A549 (cell line): ENCODE measurements around the gene TRH. TPM values are rescaled to one million over a fixed set of nuclear protein-coding genes. Genes with fewer than 3 reads are reported as not detected.
"Not testable (repeated sequence)": the region's sequence is repeated elsewhere in the genome, so short reads cannot be mapped to it uniquely, and the experiment has no call there.

Source experiments
- ATAC-seq, 2 experiments: fragments of 200-7000 bp in 1 of 2; fragments of >200 bp in 1 of 2; cut with Nextera tagmentation in 1 of 2; cut with Tn5 transposase in 1 of 2; 3 replicates each; pipeline versions ENCODE4 v1.8.0 to v1.9.1; 2018 to 2020; ENCODE audit warnings: mild to moderate bottlenecking in 1 of 2, moderate library complexity in 1 of 2
- CTCF ChIA-PET: fragments of 300-600 bp; sonication (Branson Sonifier 250); formaldehyde crosslinking; extraction: SDS; loops from one replicate; lab custom pipeline; 2021; ENCODE audit warnings: antibody characterized with exemption, inconsistent platforms; lab: Yijun Ruan, JAX
- POLR2A ChIA-PET: fragments of 350-600 bp; formaldehyde crosslinking; extraction: SDS; loops from one replicate; lab custom pipeline; 2021; ENCODE audit warnings: antibody characterized with exemption, inconsistent platforms; lab: Yijun Ruan, JAX
- DNase-seq, 2 experiments: peaks; one replicate each; pipeline versions ENCODE4 v3.0.0 to v3.0.0-alpha.2; 2011 to 2016; ENCODE audit warnings: low read depth in 1 of 2, low spot score in 1 of 2
- FAIRE-seq: peaks from 2 replicates; lab custom pipeline; 2011; peaks lifted over from hg19 to GRCh38; lab: Jason Lieb, UNC
- H3K27ac ChIP-seq, 2 experiments: fragments of >200 bp; sonication (Bioruptor Twin); formaldehyde crosslinking; 3 replicates each; pipeline ENCODE4 v1.5.1; 2016 to 2017
- H3K4me1 ChIP-seq: fragments of >200 bp; sonication (Bioruptor Twin); formaldehyde crosslinking; 3 replicates; pipeline ENCODE4 v1.6.1; 2016
- H3K4me2 ChIP-seq: fragments of >200 bp; sonication (Bioruptor Twin); formaldehyde crosslinking; 3 replicates; pipeline ENCODE4 v1.6.1; 2016
- H3K4me3 ChIP-seq: fragments of >200 bp; sonication (Bioruptor Twin); formaldehyde crosslinking; 3 replicates; pipeline ENCODE4 v1.5.1; 2016
- H3K9me3 ChIP-seq: fragments of >200 bp; sonication (Bioruptor Twin); formaldehyde crosslinking; 3 replicates; pipeline ENCODE4 v1.6.1; 2016
- BHLHE40 ChIP-seq: IDR thresholded peaks from 2 replicates; pipeline ENCODE4 v1.6.1; 2012; ENCODE audit warnings: low read depth, low read length, inconsistent platforms
- FOSL2 ChIP-seq, 2 experiments: fragments of 450-650 bp in 1 of 2; fragments of >200 bp in 1 of 2; sonication (Bioruptor Twin) in 1 of 2; formaldehyde crosslinking; IDR thresholded peaks; 2 replicates each; pipeline versions ENCODE4 v1.5.0 to v1.6.1; 2016 to 2020; ENCODE audit warnings: mild to moderate bottlenecking in 1 of 2, moderate library complexity in 1 of 2
- JUN ChIP-seq, 2 experiments: fragments of >200 bp; sonication (Bioruptor Twin); formaldehyde crosslinking; IDR thresholded peaks; 2 replicates in 1 of 2; 3 replicates in 1 of 2; pipeline ENCODE4 v1.6.1; 2016 to 2017
- NFE2L2 ChIP-seq: fragments of 150-350 bp; conservative IDR thresholded peaks from 2 replicates; pipeline ENCODE4 v1.6.1; 2014; ENCODE audit warnings: low read length
- NR3C1 ChIP-seq: fragments of >200 bp; sonication (Bioruptor Twin); formaldehyde crosslinking; IDR thresholded peaks from 3 replicates; pipeline ENCODE4 v1.6.1; 2017
- PHF8 ChIP-seq: fragments of 200-600 bp; sonication (generic); IDR thresholded peaks from 2 replicates; pipeline ENCODE4 v1.6.1; 2016; ENCODE audit warnings: low read depth, mild to moderate bottlenecking, antibody characterized with exemption, moderate library complexity, borderline replicate concordance
- POLR2AphosphoS2 ChIP-seq: conservative IDR thresholded peaks from 2 replicates; pipeline ENCODE4 v1.6.1; 2012; ENCODE audit warnings: low read length, improper control_type of control experiment, inconsistent platforms
- RAD21 ChIP-seq, 2 experiments: fragments of >200 bp in 1 of 2; sonication (Bioruptor Twin) in 1 of 2; formaldehyde crosslinking in 1 of 2; IDR thresholded peaks in 1 of 2; conservative IDR thresholded peaks in 1 of 2; 2 replicates in 1 of 2; 3 replicates in 1 of 2; pipeline ENCODE4 v1.6.1; 2012 to 2018; ENCODE audit warnings: inconsistent platforms in 1 of 2
- SMC3 ChIP-seq: fragments of >200 bp; sonication (Bioruptor Twin); formaldehyde crosslinking; IDR thresholded peaks from 3 replicates; pipeline ENCODE4 v1.6.1; 2018; ENCODE audit warnings: inconsistent platforms
- SREBF2 ChIP-seq: fragments of 450-650 bp; IDR thresholded peaks from 2 replicates; pipeline ENCODE4 v1.6.1; 2014; ENCODE audit warnings: mild to moderate bottlenecking, moderate library complexity
- ZNF302 ChIP-seq: fragments of 250-450 bp; sonication (Bioruptor Pico); IDR thresholded peaks from 2 replicates; pipeline ENCODE4 v1.9.0; 2021; ENCODE audit warnings: inconsistent platforms, mild to moderate bottlenecking, moderate library complexity
- WGBS: methylation state at CpG from one replicate; pipeline ENCODE4 v1.1.6; 2017; ENCODE audit errors: missing lambda C conversion rate; 5-methylcytosine and 5-hydroxymethylcytosine counted together
- polyA plus RNA-seq, 4 experiments: library from polyadenylated mRNA; depleted of rRNA in 3 of 4; stranded (reverse); fragments of >200 nt; fragmentation: RNase III in 1 of 4; extraction: RNeasy Plus Mini Kit Qiagen cat#74134 plus additional on column Dnase treatment in 1 of 4; gene quantifications; 2 replicates in 3 of 4; 3 replicates in 1 of 4; pipeline ENCODE4 v1.2.3, GENCODE V29; 2011 to 2017
- TF ChIP-seq, protein P1 (sequence below): IDR thresholded peaks from 2 replicates; pipeline ENCODE4 v1.6.1; 2012; ENCODE audit warnings: low read depth, borderline replicate concordance
- TF ChIP-seq, protein P2 (sequence below): fragments of >200 bp; sonication (Bioruptor Twin); formaldehyde crosslinking; IDR thresholded peaks from 3 replicates; pipeline ENCODE4 v1.5.1; 2016
- TF ChIP-seq, protein P3 (sequence below): fragments of 450-650 bp; IDR thresholded peaks from 2 replicates; pipeline ENCODE4 v1.6.1; 2014; ENCODE audit warnings: antibody characterized with exemption

TRH gene
- polyA plus RNA-seq, 2 of the 4 experiments (the other 2 are of a cell fraction), result not detected

- TF ChIP-seq, protein P1, sequence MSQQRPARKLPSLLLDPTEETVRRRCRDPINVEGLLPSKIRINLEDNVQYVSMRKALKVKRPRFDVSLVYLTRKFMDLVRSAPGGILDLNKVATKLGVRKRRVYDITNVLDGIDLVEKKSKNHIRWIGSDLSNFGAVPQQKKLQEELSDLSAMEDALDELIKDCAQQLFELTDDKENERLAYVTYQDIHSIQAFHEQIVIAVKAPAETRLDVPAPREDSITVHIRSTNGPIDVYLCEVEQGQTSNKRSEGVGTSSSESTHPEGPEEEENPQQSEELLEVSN, result no peak
Measured at GRCh38 chr3:129996073-129996472, 21.6 kb downstream of the TRH start (continued).

DNA sequence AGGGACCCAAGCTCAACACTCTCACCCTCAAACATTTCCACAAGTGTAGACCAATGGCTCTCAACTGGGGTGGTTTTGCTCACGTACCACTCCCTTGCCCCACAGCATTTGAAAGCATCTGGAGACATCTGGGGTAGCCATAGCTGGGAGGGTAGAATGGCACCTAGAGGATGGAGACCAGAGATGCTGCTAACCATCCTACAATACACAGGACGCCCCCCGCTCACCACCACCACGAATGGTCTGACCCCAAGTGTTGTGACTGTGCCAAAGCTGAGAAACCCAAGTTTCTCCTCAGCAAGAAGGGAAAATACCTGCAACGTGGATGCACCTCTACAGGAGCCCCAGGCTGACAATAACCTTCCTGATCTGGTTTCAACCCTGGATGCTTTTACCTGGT lies 24.7 kb downstream of the TRH start:
- H3K9me3 ChIP-seq, FAIRE-seq, DNase-seq, H3K4me1 ChIP-seq, POLR2A ChIA-PET, H3K27ac ChIP-seq, H3K4me2 ChIP-seq, H3K4me3 ChIP-seq, ATAC-seq: not testable (repeated sequence)
- 64% methylated on average over 5 of the region's 5 CpGs for WGBS
- CTCF ChIA-PET, result interaction anchor here (1.4 to 3.7 kb wide), 2 partner anchors 57 to 65 kb away, joined by 4 to 22 read pairs; no protein-coding TSS in a partner anchor

DNA sequence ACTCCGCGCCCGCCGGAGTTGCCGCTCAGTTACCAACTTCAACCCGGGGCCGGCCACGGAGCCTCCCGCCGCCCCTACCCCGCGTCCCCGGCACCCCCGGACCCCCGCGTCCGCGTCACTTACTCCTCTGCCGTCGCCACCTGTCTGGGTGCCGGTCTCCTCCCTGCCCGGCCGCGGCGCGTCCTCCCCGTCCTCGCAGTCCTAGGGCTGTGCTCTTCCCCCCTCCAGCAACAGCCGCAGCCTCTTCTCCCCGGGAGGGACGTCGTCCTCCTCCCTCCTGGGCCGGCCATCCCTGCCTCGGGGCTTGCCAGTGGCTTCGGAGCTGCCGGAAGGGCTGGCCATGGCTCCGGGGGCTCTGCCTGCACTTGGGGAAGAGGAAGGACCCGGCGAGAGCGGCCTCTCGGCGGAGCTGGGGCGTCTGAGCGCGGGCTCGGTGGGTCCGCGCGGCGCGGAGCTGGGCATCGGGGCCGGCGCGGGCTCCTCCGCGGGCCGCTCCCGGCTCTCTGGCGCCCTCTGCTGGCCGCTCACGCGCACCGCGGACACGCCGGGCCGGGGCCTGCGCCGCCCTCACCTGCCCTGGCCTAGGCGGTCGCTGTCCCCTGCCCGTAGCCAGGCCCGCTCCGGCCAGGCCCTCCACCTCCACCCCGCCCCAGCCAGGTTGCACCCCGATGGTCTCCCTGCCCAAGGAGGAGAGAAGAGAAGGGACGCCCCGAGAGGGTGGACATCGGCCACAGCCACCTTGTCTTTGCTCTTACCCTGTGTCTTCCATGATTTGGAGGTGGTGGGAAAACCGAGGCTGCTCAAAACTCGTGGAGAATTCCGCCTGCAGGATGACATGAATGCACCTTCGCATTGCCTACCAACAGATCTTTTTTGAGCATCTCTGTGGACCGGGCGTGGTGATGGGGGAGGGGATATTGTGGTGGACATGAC lies 28.4 kb downstream of the TRH start:
- CTCF ChIA-PET, result interaction anchor here (0.7 to 5.6 kb wide), 16 partner anchors 11 to 369 kb away, joined by 3 to 49 read pairs (median 4); no protein-coding TSS in a partner anchor
- TF ChIP-seq, protein P2, sequence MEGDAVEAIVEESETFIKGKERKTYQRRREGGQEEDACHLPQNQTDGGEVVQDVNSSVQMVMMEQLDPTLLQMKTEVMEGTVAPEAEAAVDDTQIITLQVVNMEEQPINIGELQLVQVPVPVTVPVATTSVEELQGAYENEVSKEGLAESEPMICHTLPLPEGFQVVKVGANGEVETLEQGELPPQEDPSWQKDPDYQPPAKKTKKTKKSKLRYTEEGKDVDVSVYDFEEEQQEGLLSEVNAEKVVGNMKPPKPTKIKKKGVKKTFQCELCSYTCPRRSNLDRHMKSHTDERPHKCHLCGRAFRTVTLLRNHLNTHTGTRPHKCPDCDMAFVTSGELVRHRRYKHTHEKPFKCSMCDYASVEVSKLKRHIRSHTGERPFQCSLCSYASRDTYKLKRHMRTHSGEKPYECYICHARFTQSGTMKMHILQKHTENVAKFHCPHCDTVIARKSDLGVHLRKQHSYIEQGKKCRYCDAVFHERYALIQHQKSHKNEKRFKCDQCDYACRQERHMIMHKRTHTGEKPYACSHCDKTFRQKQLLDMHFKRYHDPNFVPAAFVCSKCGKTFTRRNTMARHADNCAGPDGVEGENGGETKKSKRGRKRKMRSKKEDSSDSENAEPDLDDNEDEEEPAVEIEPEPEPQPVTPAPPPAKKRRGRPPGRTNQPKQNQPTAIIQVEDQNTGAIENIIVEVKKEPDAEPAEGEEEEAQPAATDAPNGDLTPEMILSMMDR, result peak; percentile 65
- peak; percentile 63 for TF ChIP-seq SMC3
- peak; percentile 25 to 58; a peak in 4 of 5 replicates for TF ChIP-seq RAD21 (conservative IDR thresholded peaks at IDR 0.05 in 1 of 2, IDR thresholded peaks at IDR 0.05 in 1 of 2)
- H3K27ac ChIP-seq, result peak overlapping the region; percentile 71 to 86; a peak in 5 of 6 replicates
- H3K4me1 ChIP-seq, FAIRE-seq, POLR2A ChIA-PET, H3K9me3 ChIP-seq: not testable (repeated sequence)
- peak; percentile 82 to 98 for ATAC-seq
- H3K4me2 ChIP-seq, result peak overlapping the region; percentile 72
- peak in 1 of 2 experiments; percentile 19 for DNase-seq
- WGBS, result 53% methylated on average over 3 of the region's 86 CpGs
- peak overlapping the region; percentile 46 for H3K4me3 ChIP-seq

DNA sequence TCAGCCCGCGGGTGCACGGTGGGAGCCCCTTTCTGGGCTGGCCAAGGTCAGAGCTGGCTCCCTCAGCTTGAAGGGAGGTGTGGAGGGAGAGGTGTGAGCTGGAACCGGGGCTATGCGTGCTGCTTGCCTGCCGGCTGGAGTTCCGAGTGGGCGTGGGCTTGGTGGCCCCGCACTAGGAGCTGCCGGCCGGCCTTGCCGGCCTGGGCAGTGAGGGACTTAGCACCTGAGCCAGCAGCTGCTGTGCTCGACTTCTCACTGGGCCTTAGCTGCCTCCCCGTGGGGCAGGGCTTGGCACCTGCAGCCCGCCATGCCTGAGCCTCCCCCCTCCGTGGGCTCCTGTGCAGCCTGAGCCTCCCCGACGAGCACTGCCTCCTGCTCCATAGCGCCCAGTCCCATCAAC lies 36.0 kb downstream of the TRH start:
- H3K27ac ChIP-seq, result no peak overlapping the region
- DNase-seq (no peak), FAIRE-seq (no peak), ATAC-seq (no peak)
- no peak for TF ChIP-seq ZNF302 (CRISPR knock-in tag)
- no peak for TF ChIP-seq NR3C1
- TF ChIP-seq BHLHE40, result no peak
- TF ChIP-seq JUN (IDR thresholded peaks at IDR 0.05), result no peak
- TF ChIP-seq POLR2AphosphoS2, result no peak
- TF ChIP-seq NFE2L2, result no peak
- no peak for TF ChIP-seq SMC3
- no peak for TF ChIP-seq FOSL2 (IDR thresholded peaks at IDR 0.05)
- no peak for TF ChIP-seq FOSL2 (CRISPR knock-in tag; IDR thresholded peaks at IDR 0.05)
- TF ChIP-seq PHF8, result no peak
- no peak for TF ChIP-seq SREBF2
- TF ChIP-seq, protein P3, sequence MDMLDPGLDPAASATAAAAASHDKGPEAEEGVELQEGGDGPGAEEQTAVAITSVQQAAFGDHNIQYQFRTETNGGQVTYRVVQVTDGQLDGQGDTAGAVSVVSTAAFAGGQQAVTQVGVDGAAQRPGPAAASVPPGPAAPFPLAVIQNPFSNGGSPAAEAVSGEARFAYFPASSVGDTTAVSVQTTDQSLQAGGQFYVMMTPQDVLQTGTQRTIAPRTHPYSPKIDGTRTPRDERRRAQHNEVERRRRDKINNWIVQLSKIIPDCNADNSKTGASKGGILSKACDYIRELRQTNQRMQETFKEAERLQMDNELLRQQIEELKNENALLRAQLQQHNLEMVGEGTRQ, result no peak
- no peaks in the 10 kb centered on the region for H3K4me1 ChIP-seq
- no peak overlapping the region for H3K4me2 ChIP-seq
- POLR2A ChIA-PET, result no interaction called here
- WGBS, result no CpG with 5 or more reads among the region's 19 CpGs
- H3K9me3 ChIP-seq, result no peaks in the 10 kb centered on the region
- H3K4me3 ChIP-seq, result no peak overlapping the region
- CTCF ChIA-PET, result interaction anchor here (0.9 to 1.2 kb wide), 3 partner anchors 69 to 383 kb away, joined by 3 to 4 read pairs (median 3); no protein-coding TSS in a partner anchor

DNA sequence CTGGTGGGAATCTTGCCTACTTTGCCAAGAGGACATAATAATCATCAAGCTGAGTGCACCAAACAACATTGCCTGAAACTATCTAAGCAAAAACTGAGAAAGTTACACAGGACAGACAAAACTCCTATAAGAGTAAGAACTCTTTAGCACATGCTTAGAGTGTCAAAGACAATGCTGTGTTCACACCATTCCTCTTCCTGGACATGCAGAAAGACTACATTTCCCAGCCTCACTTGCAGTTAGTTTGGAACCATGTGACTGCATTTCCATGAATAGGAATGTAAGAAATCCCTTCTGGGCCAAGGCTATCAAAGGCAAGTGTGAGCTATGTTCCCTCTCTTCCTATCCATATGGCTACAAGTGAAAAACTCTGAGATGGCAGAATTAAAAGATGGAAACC lies 37.6 kb downstream of the TRH start:
- H3K4me3 ChIP-seq, ATAC-seq, POLR2A ChIA-PET, H3K27ac ChIP-seq, FAIRE-seq, DNase-seq, CTCF ChIA-PET, H3K4me1 ChIP-seq, H3K4me2 ChIP-seq, H3K9me3 ChIP-seq: not testable (repeated sequence)

DNA sequence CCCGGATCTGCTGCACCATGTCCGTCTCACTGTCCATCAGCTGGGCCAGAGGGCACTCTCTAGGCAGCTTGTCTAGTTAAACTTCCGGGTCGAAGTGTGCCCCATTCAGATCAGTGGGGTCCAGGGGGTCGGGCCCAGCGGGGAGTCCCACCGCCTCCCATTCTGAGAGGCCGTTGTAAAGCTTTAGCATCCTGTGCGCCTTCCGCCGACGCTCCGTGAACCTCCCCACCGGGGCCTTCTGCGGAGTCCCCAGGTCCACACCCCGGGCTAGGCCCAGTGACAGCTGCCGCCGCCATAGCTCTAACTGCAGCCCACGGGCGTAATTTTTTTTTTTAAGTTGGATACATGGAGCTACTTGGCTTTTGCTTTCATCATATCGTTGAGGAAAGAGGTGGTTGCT lies 38.7 kb downstream of the TRH start:
- ATAC-seq, result not testable (repeated sequence)

More for the DNA sequence above, 38.7 kb downstream of the TRH start:
- FAIRE-seq, H3K4me1 ChIP-seq, H3K27ac ChIP-seq, H3K4me2 ChIP-seq, H3K9me3 ChIP-seq, H3K4me3 ChIP-seq, POLR2A ChIA-PET, DNase-seq: not testable (repeated sequence)
- CTCF ChIA-PET, result interaction anchor here (0.6 to 1.1 kb wide), 3 partner anchors 10 to 25 kb away, joined by 3 to 4 read pairs (median 3); no protein-coding TSS in a partner anchor
- WGBS, result 77% methylated on average over 15 of the region's 21 CpGs
